Endothelial cell of umbilical vein (primary cell): ENCODE data around the gene COL19A1. TPM values are rescaled to one million over a fixed set of nuclear protein-coding genes. Genes with fewer than 3 reads are reported as not detected.

ENCODE experiments used
- BruUV-seq: library from RNA; stranded (reverse); fragments of 400-500 nt; replicated peaks from 2 replicates; lab custom pipeline; 2021; lab: Mats Ljungman, UMichigan
- CTCF ChIA-PET: fragments of 300-600, 350-600 bp; sonication (Branson Sonifier 250); formaldehyde crosslinking; loops from one replicate; lab custom pipeline; 2021; ENCODE audit warnings: antibody characterized with exemption, inconsistent platforms; lab: Charles Lee
- POLR2A ChIA-PET: fragments of 300-600, 350-600 bp; sonication (Branson Sonifier 250); formaldehyde crosslinking; loops from one replicate; lab custom pipeline; 2021; ENCODE audit warnings: antibody characterized with exemption, inconsistent platforms; lab: Charles Lee
- DNase-seq: peaks from one replicate; pipeline ENCODE4 v3.0.0-alpha.2; 2011; ENCODE audit warnings: low read depth, low spot score
- FAIRE-seq: peaks from 2 replicates; lab custom pipeline; 2011; peaks lifted over from hg19 to GRCh38; lab: Jason Lieb, UNC
- H2AFZ ChIP-seq: 2 replicates; pipeline ENCODE4 v1.6.0; 2012; ENCODE audit warnings: low read depth, low read length, control low read depth, inconsistent platforms
- H3K27ac ChIP-seq: 2 replicates; pipeline ENCODE4 v1.5.1; 2011; ENCODE audit warnings: low read depth, mild to moderate bottlenecking, control low read depth, low read length, moderate library complexity; ENCODE audit not compliant: insufficient read depth
- H3K27me3 ChIP-seq, 2 experiments: 2 replicates each; pipeline versions ENCODE4 v1.6.0 to v1.6.1; 2011; ENCODE audit warnings: low read length in 2 of 2, mixed read lengths in 1 of 2; ENCODE audit not compliant: control insufficient read depth in 2 of 2, insufficient read depth in 2 of 2
- H3K36me3 ChIP-seq, 2 experiments: 2 replicates in 1 of 2; 3 replicates in 1 of 2; pipeline ENCODE4 v1.5.1; 2011; ENCODE audit warnings: low read length in 2 of 2, mild to moderate bottlenecking in 1 of 2, moderate library complexity in 1 of 2; ENCODE audit not compliant: control insufficient read depth in 2 of 2, insufficient read depth in 2 of 2; ENCODE audit errors: extremely low read depth in 1 of 2
- H3K4me1 ChIP-seq: 3 replicates; pipeline ENCODE4 v1.5.1; 2011; ENCODE audit warnings: mild to moderate bottlenecking, low read length; ENCODE audit not compliant: control insufficient read depth, insufficient read depth; ENCODE audit errors: extremely low read depth
- H3K4me2 ChIP-seq: 2 replicates; pipeline ENCODE4 v1.6.1; 2011; ENCODE audit warnings: low read length, control low read depth, mixed read lengths; ENCODE audit not compliant: insufficient read depth
- H3K4me3 ChIP-seq, 3 experiments: fragments of 200-600 bp in 1 of 3; sonication (generic), shearing (Covaris generic) in 1 of 3; replicated peaks in 1 of 3; 2 replicates each; pipeline ENCODE4 v1.5.1; 2011 to 2016; ENCODE audit warnings: control low read depth in 3 of 3, low read length in 3 of 3, mild to moderate bottlenecking in 2 of 3, inconsistent platforms in 1 of 3, low read depth in 1 of 3, moderate library complexity in 1 of 3; ENCODE audit not compliant: insufficient read depth in 1 of 3
- H3K79me2 ChIP-seq: 2 replicates; pipeline ENCODE4 v1.6.0; 2012; ENCODE audit warnings: low read length, inconsistent platforms; ENCODE audit not compliant: control insufficient read depth, insufficient read depth
- H3K9ac ChIP-seq: replicated peaks from 2 replicates; pipeline ENCODE3; 2011; ENCODE audit warnings: low read length, control low read depth; ENCODE audit not compliant: insufficient read depth; ENCODE audit errors: extremely low read depth
- H3K9me1 ChIP-seq: replicated peaks from 3 replicates; pipeline ENCODE4 v1.6.0; 2011; ENCODE audit warnings: mild to moderate bottlenecking, low read length; ENCODE audit not compliant: control insufficient read depth, insufficient read depth; ENCODE audit errors: extremely low read depth
- H3K9me3 ChIP-seq: replicated peaks from 2 replicates; pipeline ENCODE4 v1.5.1; 2012; ENCODE audit warnings: low read length, inconsistent platforms; ENCODE audit not compliant: control insufficient read depth, insufficient read depth
- H4K20me1 ChIP-seq: replicated peaks from 2 replicates; pipeline ENCODE3; 2011; ENCODE audit warnings: mild to moderate bottlenecking, low read length; ENCODE audit not compliant: control insufficient read depth, insufficient read depth; ENCODE audit errors: extremely low read depth
- EZH2 ChIP-seq: IDR thresholded peaks from 2 replicates; pipeline ENCODE4 v1.6.1; 2012; ENCODE audit warnings: borderline replicate concordance, low read depth, mild to moderate bottlenecking, moderate library complexity, low read length, inconsistent platforms; ENCODE audit not compliant: severe bottlenecking
- FOS ChIP-seq: IDR thresholded peaks from 2 replicates; pipeline ENCODE4 v1.6.1; 2011; ENCODE audit warnings: mild to moderate bottlenecking, low read length, moderate library complexity, borderline replicate concordance; ENCODE audit not compliant: insufficient read depth
- GATA2 ChIP-seq: IDR thresholded peaks from 2 replicates; pipeline ENCODE4 v1.7.0; 2011; ENCODE audit warnings: low read depth, mild to moderate bottlenecking, moderate library complexity, mixed read lengths, low read length; ENCODE audit not compliant: insufficient read length, insufficient read depth
- MAX ChIP-seq: IDR thresholded peaks from 2 replicates; pipeline ENCODE4 v1.6.1; 2011; ENCODE audit not compliant: insufficient read depth, insufficient read length
- MYC ChIP-seq: IDR thresholded peaks from one replicate; pipeline ENCODE4 v1.6.1; 2011; ENCODE audit warnings: mild to moderate bottlenecking, low read depth, low read length
- dilution Hi-C: fragments of 300-500 bp; cut with MboI; formaldehyde crosslinking; loops from one replicate; pipeline ENCODE4 v1.15.0; 2019; ENCODE audit warnings: low sequenced_read_pairs; ENCODE audit not compliant: extremely low pct_ligation_motif_present
- intact Hi-C: fragments of 100-400 bp; cut with micrococcal nuclease; formaldehyde crosslinking; loops from one replicate; pipeline ENCODE4 v1.10.0; 2022
- polyA plus RNA-seq, 4 experiments: library from polyadenylated mRNA; depleted of rRNA in 3 of 4; stranded (reverse) in 3 of 4; unstranded in 1 of 4; fragments of >200 nt; gene quantifications; 2 replicates each; pipeline versions ENCODE4 v1.2.1 to v1.2.3, GENCODE V29; 2011 to 2012; ENCODE audit warnings: missing spikeins in 1 of 4
- total RNA-seq: library from RNA; stranded (reverse); gene quantifications from 2 replicates; pipeline ENCODE4 v1.2.3, GENCODE V29; 2021
- TF ChIP-seq, protein P1 (sequence below), 2 donors: IDR thresholded peaks; 1 replicate in 1 of 2; 2 replicates in 1 of 2; pipeline ENCODE4 v1.5.1; 2011; ENCODE audit warnings: low read length in 2 of 2, mild to moderate bottlenecking in 2 of 2, moderate library complexity in 2 of 2, control low read depth in 1 of 2, inconsistent platforms in 1 of 2, low read depth in 1 of 2; ENCODE audit not compliant: insufficient read depth in 1 of 2; ENCODE audit errors: extremely low read depth in 1 of 2

The COL19A1 gene
- total and polyA plus RNA-seq, 2 donors (not counting 3 experiments of a cell fraction or from before 2014, with no cell fraction given), result not detected

GRCh38 chr6:70253923-70254322 is 387.6 kb downstream of the COL19A1 start:
- FAIRE-seq (no peak), DNase-seq (no peak)
- ChIA-PET CTCF (interaction anchor here (0.9 to 1.4 kb wide), 3 partner anchors 11 to 56 kb away, joined by 3 to 5 read pairs (median 4); no protein-coding TSS in a partner anchor), POLR2A (no interaction called here)
- no peak for TF ChIP-seq MYC
- no peak for TF ChIP-seq EZH2
- no peak for TF ChIP-seq MAX
- TF ChIP-seq, protein P1, sequence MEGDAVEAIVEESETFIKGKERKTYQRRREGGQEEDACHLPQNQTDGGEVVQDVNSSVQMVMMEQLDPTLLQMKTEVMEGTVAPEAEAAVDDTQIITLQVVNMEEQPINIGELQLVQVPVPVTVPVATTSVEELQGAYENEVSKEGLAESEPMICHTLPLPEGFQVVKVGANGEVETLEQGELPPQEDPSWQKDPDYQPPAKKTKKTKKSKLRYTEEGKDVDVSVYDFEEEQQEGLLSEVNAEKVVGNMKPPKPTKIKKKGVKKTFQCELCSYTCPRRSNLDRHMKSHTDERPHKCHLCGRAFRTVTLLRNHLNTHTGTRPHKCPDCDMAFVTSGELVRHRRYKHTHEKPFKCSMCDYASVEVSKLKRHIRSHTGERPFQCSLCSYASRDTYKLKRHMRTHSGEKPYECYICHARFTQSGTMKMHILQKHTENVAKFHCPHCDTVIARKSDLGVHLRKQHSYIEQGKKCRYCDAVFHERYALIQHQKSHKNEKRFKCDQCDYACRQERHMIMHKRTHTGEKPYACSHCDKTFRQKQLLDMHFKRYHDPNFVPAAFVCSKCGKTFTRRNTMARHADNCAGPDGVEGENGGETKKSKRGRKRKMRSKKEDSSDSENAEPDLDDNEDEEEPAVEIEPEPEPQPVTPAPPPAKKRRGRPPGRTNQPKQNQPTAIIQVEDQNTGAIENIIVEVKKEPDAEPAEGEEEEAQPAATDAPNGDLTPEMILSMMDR (IDR thresholded peaks at IDR 0.05; ENCODE audit: extremely low read depth in 1 of 2, insufficient read depth in 1 of 2, low read depth in 1 of 2, low read length in 2 of 2), result no peak
- no peak for TF ChIP-seq FOS
- no peak for TF ChIP-seq GATA2
- dilution Hi-C loops (no loop called here), intact Hi-C loops (no loop called here)
- H3K4me2 ChIP-seq, result no peak overlapping the region
- H3K27me3 ChIP-seq, result no peaks in the 10 kb centered on the region
- no peak overlapping the region for H3K9ac ChIP-seq
- no peak overlapping the region for H3K27ac ChIP-seq
- BruUV-seq, result no TSS peak
- H3K4me1 ChIP-seq, result no peaks in the 10 kb centered on the region
- H3K36me3 ChIP-seq, result no peaks in the 10 kb centered on the region
- H2AFZ ChIP-seq, result no peak overlapping the region
- H3K9me3 ChIP-seq, result no peaks in the 10 kb centered on the region
- H3K9me1 ChIP-seq, result no peaks in the 10 kb centered on the region
- H3K4me3 ChIP-seq, result no peak overlapping the region
- H4K20me1 ChIP-seq, result no peaks in the 10 kb centered on the region
- no peaks in the 10 kb centered on the region for H3K79me2 ChIP-seq
